Gastroesophageal sphincter (tissue), 4 donors: ENCODE results near the gene PPP6C. TPM values are rescaled to one million over a fixed set of nuclear protein-coding genes. Genes with fewer than 3 reads are reported as not detected.
"Not testable (repeated sequence)": the region's sequence is repeated elsewhere in the genome, so short reads cannot be mapped to it uniquely, and the experiment has no call there.

Source experiments
- ATAC-seq: fragments of 150-250 bp; one replicate; pipeline ENCODE4 v1.9.1; 2016; ENCODE audit warnings: mild to moderate bottlenecking, moderate library complexity
- H3K27ac ChIP-seq, 4 donors: fragments of 200-600 bp; sonication (generic) in 3 of 4; 1 replicate in 3 of 4; 2 replicates in 1 of 4; pipeline ENCODE4 v1.5.1; 2016 to 2019
- H3K27me3 ChIP-seq: fragments of 200-600 bp; sonication (generic); one replicate; pipeline ENCODE4 v1.5.1; 2019
- H3K36me3 ChIP-seq, 2 donors: fragments of 200-600 bp; sonication (generic); one replicate each; pipeline ENCODE4 v1.5.1; 2019; ENCODE audit warnings: control low read depth in 1 of 2
- H3K4me1 ChIP-seq, 3 donors: fragments of 200-600 bp; sonication (generic); 1 replicate in 2 of 3; 2 replicates in 1 of 3; pipeline ENCODE4 v1.5.1; 2016 to 2019; ENCODE audit warnings: control low read depth in 2 of 3
- H3K4me3 ChIP-seq, 2 donors: fragments of 200-600 bp; sonication (generic); one replicate each; pipeline ENCODE4 v1.5.1; 2019; ENCODE audit warnings: mild to moderate bottlenecking in 1 of 2, moderate library complexity in 1 of 2
- H3K9me3 ChIP-seq, 3 donors: fragments of 200-600 bp; sonication (generic); one replicate each; pipeline ENCODE4 v1.5.1; 2017 to 2019; ENCODE audit warnings: control low read depth in 2 of 3
- EP300 ChIP-seq: sonication (generic); formaldehyde crosslinking; IDR thresholded peaks from one replicate; pipeline ENCODE4 v1.6.1; 2017; ENCODE audit warnings: antibody characterized with exemption, mild to moderate bottlenecking
- POLR2A ChIP-seq, 2 donors: fragments of 450-650 bp; IDR thresholded peaks; one replicate each; pipeline ENCODE4 v1.6.1; 2017; ENCODE audit warnings: antibody characterized with exemption in 2 of 2, mild to moderate bottlenecking in 2 of 2, moderate library complexity in 1 of 2
- POLR2AphosphoS5 ChIP-seq: sonication (generic); formaldehyde crosslinking; IDR thresholded peaks from one replicate; pipeline ENCODE4 v1.6.1; 2017; ENCODE audit warnings: antibody characterized with exemption
- WGBS, 2 donors: methylation state at CpG; one replicate each; pipeline ENCODE4 v1.1.5; 2018; ENCODE audit warnings: low coverage in 1 of 2; 5-methylcytosine and 5-hydroxymethylcytosine counted together
- total RNA-seq, 4 donors: library from RNA; depleted of rRNA; stranded (reverse); fragments of >200 nt; gene quantifications; one replicate each; pipeline ENCODE4 v1.1.0, GENCODE V29; 2016
- TF ChIP-seq, protein P1 (sequence below), 4 experiments: fragments of 200-600 bp in 2 of 4; fragments of 450-650 bp in 2 of 4; sonication (generic) in 1 of 4; IDR thresholded peaks; one replicate each; pipeline ENCODE4 v1.5.1; 2017 to 2019; ENCODE audit warnings: antibody characterized with exemption in 4 of 4, mild to moderate bottlenecking in 2 of 4, moderate library complexity in 2 of 4

PPP6C gene
- total RNA-seq, 4 donors from 2014 or later = 28.5 to 49.9 (median 38.0) TPM

DNA sequence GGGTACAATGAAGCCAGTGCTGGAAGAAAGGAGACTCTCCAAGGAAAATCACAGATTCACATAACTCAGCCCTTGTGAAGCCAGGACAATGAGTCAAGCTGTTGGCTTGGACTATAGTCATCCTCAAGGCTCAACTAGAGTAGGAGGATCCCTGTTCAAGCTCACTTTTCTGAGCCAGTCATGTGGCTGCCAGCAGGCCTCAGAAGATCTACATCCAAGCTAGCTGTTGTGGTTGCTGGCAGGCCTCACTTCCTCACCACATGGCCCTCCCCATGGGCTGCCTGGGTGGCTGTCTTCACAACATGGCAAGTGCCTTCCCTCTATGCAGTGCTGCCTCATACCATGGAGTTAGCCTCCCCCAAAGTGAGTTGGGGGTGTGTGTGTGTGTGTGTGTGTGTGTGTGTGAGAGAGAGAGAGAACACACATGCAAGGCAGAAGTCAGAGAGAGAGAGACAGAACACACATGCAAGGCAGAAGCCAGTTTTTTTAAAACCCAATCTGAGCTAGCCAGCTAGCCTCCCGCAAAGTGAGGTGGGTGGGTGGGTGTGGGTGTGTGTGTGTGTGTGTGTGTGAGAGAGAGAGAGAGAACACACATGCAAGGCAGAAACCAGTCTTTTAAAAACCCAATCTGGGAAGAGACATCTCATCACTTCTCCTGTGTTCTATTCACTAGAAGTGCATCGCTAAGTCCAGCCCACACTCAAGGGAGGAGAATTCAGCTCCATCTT lies 63.4 kb downstream of the PPP6C start:
- Histone ChIP-seq H3K4me3 (no peak overlapping the region), H3K4me1 (peaks cover 0 to 11% (median 0%) of the 10 kb centered on the region in 3 donors), H3K36me3 (no peaks in the 10 kb centered on the region), H3K9me3 (no peaks in the 10 kb centered on the region), H3K27ac (peak overlapping the region in 3 of 4 donors; percentile 27 to 48 (median 31)), H3K27me3 (no peaks in the 10 kb centered on the region)
- TF ChIP-seq POLR2A (IDR thresholded peaks at IDR 0.05) = no peak
- no peak for TF ChIP-seq POLR2AphosphoS5
- TF ChIP-seq, protein P1, sequence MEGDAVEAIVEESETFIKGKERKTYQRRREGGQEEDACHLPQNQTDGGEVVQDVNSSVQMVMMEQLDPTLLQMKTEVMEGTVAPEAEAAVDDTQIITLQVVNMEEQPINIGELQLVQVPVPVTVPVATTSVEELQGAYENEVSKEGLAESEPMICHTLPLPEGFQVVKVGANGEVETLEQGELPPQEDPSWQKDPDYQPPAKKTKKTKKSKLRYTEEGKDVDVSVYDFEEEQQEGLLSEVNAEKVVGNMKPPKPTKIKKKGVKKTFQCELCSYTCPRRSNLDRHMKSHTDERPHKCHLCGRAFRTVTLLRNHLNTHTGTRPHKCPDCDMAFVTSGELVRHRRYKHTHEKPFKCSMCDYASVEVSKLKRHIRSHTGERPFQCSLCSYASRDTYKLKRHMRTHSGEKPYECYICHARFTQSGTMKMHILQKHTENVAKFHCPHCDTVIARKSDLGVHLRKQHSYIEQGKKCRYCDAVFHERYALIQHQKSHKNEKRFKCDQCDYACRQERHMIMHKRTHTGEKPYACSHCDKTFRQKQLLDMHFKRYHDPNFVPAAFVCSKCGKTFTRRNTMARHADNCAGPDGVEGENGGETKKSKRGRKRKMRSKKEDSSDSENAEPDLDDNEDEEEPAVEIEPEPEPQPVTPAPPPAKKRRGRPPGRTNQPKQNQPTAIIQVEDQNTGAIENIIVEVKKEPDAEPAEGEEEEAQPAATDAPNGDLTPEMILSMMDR (IDR thresholded peaks at IDR 0.05) = no peak
- TF ChIP-seq EP300 = no peak
- ATAC-seq = peak; percentile 95
- WGBS, 2 donors = 33 to 83% methylated on average over 1 to 2 of the region's 2 CpGs

- Histone ChIP-seq H3K27me3 (no peaks in the 10 kb centered on the region), H3K27ac (peak overlapping the region in 2 of 4 donors; percentile 31 to 48), H3K9me3 (no peaks in the 10 kb centered on the region), H3K4me3 (no peak overlapping the region), H3K4me1 (peaks cover 0 to 11% (median 0%) of the 10 kb centered on the region in 3 donors), H3K36me3 (no peaks in the 10 kb centered on the region)
- TF ChIP-seq EP300 (no peak), POLR2AphosphoS5 (no peak), POLR2A (IDR thresholded peaks at IDR 0.05) (no peak)
- TF ChIP-seq, protein P1 (IDR thresholded peaks at IDR 0.05) = no peak
- no peak for ATAC-seq
- 56 to 76% methylated on average over 3 to 6 of the region's 7 CpGs for whole genome bisulfite sequencing, 2 donors
Observed at GRCh38 chr9:125125523-125125922, 64.1 kb downstream of the PPP6C start.

- Histone ChIP-seq H3K9me3 (no peaks in the 10 kb centered on the region), H3K27me3 (no peaks in the 10 kb centered on the region), H3K27ac (no peak overlapping the region), H3K36me3 (no peaks in the 10 kb centered on the region), H3K4me1 (peaks cover 0 to 7% (median 0%) of the 10 kb centered on the region in 3 donors), H3K4me3 (no peak overlapping the region)
- whole genome bisulfite sequencing, 2 donors = 56% methylated on average over 2 of the region's 2 CpGs; no CpG with 5 or more reads in 1 of the 2 donors
- no peak for TF ChIP-seq EP300
- no peak for TF ChIP-seq POLR2AphosphoS5
- no peak for TF ChIP-seq POLR2A (IDR thresholded peaks at IDR 0.05)
- TF ChIP-seq, protein P1 (IDR thresholded peaks at IDR 0.05) = no peak
- no peak for ATAC-seq
Observed at GRCh38 chr9:125121146-125121545, 68.5 kb downstream of the PPP6C start.

GRCh38 chr9:125119643-125120286 lies 69.8 kb downstream of the PPP6C start:
- Histone ChIP-seq H3K36me3 (no peaks in the 10 kb centered on the region), H3K4me1 (no peaks in the 10 kb centered on the region), H3K9me3 (no peaks in the 10 kb centered on the region), H3K27me3 (no peaks in the 10 kb centered on the region), H3K27ac (no peak overlapping the region), H3K4me3 (no peak overlapping the region)
- ATAC-seq = no peak
- WGBS, 2 donors = 54 to 57% methylated on average over 3 to 4 of the region's 4 CpGs
- no peak for TF ChIP-seq POLR2A (IDR thresholded peaks at IDR 0.05)
- TF ChIP-seq, protein P1 (IDR thresholded peaks at IDR 0.05) = no peak
- no peak for TF ChIP-seq POLR2AphosphoS5
- TF ChIP-seq EP300 = no peak

GRCh38 chr9:125118696-125119095 lies 70.9 kb downstream of the PPP6C start:
- H3K9me3 ChIP-seq, H3K27me3 ChIP-seq, H3K4me3 ChIP-seq, H3K27ac ChIP-seq, H3K4me1 ChIP-seq, ATAC-seq, H3K36me3 ChIP-seq: not testable (repeated sequence)
- 83 to 100% methylated on average over 1 to 2 of the region's 2 CpGs for WGBS, 2 donors

DNA sequence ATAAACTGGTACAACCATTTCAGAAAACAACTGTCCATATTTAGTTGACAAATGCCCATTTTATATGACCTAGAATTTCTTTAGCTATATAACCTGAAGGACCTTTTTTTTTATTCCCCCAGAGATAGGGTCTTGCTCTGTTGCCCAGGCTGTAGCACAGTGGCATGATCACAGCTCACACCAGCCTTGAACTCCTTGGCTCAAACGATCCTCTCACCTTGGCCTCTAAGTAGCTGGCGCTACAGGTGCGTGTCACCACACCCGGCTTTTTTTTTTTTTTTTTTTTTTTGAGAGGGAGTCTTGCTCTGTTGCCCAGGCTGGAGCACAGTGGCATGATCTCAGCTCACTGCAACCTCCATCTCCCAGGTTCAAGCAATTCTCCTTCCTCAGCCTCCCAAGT lies 75.1 kb downstream of the PPP6C start:
- not testable (repeated sequence) for H3K4me1 ChIP-seq, H3K36me3 ChIP-seq, H3K9me3 ChIP-seq, H3K27ac ChIP-seq, ATAC-seq, H3K4me3 ChIP-seq, H3K27me3 ChIP-seq
- WGBS, 2 donors = 100% methylated on average over 4 of the region's 4 CpGs; no CpG with 5 or more reads in 1 of the 2 donors
